GM20431 (cell line): ENCODE measurements around the gene ENOSF1.
"Not testable (repeated sequence)": the region's sequence is repeated elsewhere in the genome, so short reads cannot be mapped to it uniquely, and the experiment has no call there.

ENCODE experiments used
- in situ Hi-C: fragments of 300-500 bp; cut with MseI, MboI; formaldehyde crosslinking; loops from one replicate; pipeline ENCODE4 v1.15.0; 2020; ENCODE audit warnings: low sequenced_read_pairs; ENCODE audit not compliant: unreplicated experiment

ENOSF1 gene

GRCh38 chr18:709771-710170, 2.7 kb downstream of the ENOSF1 start:
- in situ Hi-C loops: no loop called here

DNA sequence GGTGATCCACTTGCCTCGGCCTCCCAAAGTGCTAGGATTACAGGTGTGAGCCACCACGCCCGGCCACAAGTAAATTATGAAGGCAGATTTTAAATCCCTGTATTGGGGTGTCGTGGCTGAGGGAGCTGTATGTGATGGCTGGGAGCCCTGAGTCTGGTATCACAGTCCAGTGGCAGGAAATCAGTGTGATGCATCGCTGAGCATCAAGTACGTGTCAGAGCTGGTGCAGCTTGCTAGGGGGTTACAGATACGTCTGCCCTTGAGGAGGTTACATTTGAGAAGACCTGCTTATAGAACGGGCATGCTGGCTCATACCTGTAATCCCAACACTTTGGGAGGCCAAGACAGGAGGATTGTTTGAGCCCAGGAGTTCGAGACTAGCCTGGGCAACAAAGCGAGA, 4.3 kb downstream of the ENOSF1 start:
- in situ Hi-C loops: no loop called here

GRCh38 chr18:706405-706804, 6.0 kb downstream of the ENOSF1 start:
- in situ Hi-C loops: no loop called here

- in situ Hi-C loops: no loop called here
These were observed 9.0 kb downstream of the ENOSF1 start for GRCh38 chr18:703213-703967.

DNA sequence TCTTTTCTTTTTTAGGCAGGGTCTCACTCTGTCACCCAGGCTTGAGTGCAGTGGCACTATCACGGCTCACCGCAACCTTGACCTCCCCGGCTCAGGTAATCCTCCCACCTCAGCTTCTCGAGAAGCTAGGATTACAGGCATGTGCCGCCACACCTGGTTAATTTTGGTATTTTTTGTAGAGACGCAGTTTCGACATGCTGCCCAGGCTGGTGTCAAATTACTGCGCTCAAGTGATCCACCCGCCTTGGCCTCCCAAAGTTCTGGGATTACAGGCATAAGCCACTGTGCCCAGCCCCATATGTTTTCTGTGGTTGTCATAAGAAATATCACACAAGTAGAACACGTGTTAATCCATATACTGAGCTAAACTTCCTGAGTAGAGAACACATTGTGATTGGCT, 14.6 kb downstream of the ENOSF1 start:
- in situ Hi-C loops: no loop called here

DNA sequence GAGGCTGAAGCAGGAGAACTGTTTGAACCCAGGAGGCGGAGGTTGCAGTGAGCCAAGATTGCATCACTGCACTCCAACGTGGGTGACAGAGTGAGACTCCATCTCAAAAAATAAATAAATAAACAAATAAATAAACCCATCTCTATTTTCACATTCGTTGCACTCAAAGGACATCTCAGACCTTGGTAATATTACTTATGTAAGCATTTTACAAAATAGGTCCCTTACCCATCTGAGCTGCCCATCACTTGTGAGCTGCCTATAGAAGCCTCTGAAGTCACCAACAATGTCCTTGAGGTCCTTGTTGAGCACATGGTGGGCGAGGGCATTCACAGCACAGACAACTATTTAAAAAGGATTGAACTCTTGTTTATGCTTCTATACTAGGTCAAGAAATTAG, 15.4 kb downstream of the ENOSF1 start:
- in situ Hi-C loops: no loop called here

DNA sequence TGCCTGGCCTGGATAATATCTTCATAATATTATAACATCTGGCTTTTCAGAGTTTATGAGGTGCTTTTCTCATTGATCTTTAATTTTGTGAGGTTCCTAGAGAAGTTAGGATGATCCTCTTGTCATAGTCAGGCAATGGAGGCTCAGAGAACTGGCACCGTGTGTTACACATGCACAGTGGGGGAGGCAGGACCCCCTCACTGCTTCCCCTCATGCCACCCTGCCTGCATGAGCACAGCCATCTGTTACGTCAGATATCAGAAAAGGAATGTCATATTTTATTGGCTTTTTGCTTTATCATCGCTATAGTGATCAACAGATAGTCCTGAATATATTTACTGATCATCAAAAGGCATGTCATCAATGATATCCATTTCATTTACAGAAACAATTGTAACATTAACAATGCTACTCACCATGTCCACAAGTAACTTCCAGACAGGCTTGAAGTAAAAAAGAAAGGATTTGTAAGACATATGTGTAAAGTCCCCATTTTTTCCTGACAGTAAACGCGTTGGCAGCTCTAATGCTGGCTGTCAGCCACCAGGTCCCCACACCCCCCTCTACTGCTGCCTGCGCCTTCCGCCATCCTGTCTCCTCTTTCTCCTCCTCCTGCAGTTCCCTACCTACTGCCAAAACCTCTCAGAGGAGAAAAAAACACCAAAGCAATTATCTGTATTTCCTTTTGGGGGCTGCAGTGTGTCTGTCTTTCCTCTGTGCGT, 18.8 kb downstream of the ENOSF1 start:
- in situ Hi-C loops: no loop called here

- in situ Hi-C loops: no loop called here
These were observed 19.6 kb downstream of the ENOSF1 start for GRCh38 chr18:692824-693223.

DNA sequence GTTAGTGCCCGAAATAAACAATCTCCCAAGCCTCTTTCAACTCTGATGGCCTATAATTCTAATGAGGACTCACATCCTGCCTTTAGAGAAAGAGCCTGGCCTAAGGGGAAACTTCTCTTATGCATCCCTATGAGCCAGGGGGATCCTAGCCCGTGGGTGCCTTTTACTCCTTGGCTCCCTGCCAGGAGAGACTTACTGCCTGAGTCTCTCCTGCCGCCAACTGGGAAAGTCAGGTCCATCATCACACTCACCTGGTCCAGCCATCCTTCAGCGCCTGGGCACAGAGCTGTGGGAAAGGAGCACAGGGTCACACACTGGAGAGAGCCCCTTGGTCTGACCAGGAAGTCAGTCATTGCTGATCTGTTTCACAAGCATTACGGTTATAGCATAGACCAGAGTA, 24.1 kb downstream of the ENOSF1 start:
- in situ Hi-C loops: no loop called here

DNA sequence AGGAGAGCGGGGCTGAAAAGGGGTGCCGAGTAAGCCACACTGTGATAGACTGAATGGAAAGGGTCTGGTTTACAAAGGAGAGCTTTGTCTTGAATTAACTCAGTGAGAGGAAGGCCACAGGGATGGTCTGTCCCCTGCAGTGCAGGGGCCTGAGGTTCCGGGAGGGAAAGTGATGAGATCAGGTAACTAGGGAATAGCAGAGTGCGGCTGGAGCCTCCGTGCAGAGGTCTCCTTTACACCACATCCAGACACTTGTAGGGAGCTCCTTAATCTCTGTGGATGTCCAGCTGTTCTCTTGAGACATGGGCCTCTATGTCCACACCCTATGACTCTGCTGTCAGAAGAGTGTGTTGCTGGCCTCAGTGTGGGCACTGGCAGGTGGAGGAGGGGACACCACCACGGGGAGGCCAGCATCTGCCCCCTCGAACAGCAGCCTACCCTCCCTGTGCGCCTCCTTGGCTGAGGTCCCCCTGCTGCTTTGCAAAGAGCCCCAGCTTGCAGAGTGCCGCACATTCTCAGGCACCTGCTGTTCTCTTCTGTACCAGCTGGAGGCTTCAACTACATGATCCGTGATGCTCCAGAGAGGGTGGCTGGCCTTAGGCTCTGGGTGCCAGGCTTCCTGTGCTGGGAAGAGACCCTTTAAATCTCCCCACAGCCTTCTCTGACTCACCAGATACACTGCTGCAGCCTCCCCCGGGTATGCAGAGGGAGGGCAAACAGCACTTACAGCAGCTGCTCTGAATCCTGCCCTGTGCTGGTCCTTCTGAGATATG, 25.9 kb downstream of the ENOSF1 start:
- in situ Hi-C loops: no loop called here

DNA sequence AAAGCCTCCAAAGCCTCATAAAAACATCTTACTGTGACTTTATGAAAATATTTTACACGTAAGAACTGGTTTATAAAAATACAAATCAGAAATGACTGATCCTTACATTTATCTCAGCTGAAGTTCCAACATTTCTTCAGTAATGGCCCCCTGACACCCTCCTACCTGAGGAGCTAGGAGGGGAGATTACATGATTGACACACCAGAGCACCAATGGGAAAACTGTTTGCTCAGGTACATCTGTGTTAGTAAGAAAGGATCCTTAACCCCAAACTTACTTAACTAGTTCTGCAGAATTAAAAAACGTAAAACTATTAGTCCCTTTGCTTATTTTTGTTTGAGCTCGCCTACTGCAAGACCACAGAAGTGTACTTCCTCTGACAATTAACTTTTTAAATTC, 27.0 kb downstream of the ENOSF1 start:
- in situ Hi-C loops: no loop called here

- in situ Hi-C loops: no loop called here
These were observed 28.9 kb downstream of the ENOSF1 start for GRCh38 chr18:683531-683930.

- in situ Hi-C loops: no loop called here
These were observed 29.6 kb downstream of the ENOSF1 start for GRCh38 chr18:682833-683232.

DNA sequence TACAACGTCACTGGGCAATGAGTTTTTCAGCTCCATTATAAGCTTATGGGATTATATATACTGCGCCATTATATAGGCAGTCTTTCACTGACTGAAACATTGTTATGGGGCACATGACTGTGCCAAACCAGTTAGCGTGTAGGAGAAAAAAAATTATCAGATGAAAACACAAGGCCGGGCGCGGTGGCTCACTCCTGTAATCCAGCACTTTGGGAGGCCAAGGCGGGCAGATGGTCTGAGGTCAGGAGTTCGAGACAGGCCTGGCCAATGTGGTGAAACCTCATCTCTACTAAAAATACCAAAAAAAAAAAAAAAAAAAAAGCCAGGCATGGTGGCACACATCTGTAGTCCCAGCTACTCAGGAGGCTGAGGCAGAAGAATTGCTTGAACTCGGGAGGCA, 30.0 kb downstream of the ENOSF1 start:
- in situ Hi-C loops: not testable (repeated sequence)

- in situ Hi-C loops: no loop called here
These were observed 30.4 kb downstream of the ENOSF1 start for GRCh38 chr18:681985-682384.

- in situ Hi-C loops: no loop called here
These were observed 32.0 kb downstream of the ENOSF1 start for GRCh38 chr18:680392-680791.

DNA sequence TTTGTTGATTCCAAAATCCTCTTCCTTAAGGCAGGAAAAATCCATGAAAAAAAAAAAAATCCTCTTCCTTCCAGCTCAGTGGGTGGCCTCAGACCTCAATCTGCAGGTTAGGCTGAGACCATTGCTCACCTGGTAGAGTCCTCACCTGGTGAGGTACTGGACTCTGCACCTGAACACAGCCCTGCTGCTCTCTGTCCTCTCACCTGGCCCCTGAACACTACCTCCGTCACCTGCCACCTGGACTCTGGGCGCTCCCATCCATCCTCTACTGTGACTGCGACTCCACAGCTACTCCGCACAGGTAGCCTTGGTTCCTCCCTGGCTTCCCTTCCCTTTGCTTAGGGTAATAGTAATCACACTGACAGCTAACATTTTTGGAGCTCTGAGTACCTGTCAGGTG, 32.9 kb downstream of the ENOSF1 start:
- in situ Hi-C loops: no loop called here

DNA sequence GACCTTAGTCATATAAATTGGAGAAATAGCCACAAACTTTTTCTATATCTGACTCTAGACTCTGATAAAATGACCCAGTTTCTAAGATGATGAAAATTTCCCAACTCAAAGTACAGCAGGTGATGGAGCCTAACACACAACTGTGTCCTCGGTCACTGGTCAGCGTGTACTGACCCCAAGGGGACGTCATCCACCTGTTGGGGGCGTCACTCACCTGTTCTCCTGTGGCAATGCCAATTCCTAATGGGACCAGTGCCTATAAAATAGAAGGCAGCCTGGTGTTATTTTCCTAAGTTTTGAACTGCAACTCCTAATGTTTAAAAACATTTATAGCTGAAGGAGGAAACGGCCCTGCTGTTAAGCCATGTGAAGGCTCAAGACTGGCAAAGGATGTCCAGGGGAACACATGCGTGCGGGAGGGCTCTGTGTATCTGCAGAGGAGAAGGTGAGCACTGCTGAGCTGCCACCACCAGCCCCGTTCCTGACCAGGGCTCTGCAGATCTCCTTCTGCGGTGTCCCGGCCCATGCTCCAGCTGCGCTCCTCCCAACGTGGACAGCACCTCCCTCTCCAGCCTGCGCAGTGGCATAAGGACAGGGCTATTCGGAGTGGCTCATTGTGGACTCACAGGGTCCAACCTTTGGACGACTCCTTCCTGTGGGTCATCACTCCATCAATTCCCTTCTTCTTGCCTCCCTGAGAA, 33.8 kb downstream of the ENOSF1 start:
- in situ Hi-C loops: no loop called here

GRCh38 chr18:677951-678381, 34.5 kb downstream of the ENOSF1 start:
- in situ Hi-C loops: no loop called here

GRCh38 chr18:677145-677544, 35.3 kb downstream of the ENOSF1 start:
- in situ Hi-C loops: no loop called here
